Endothelial cell of umbilical vein (primary cell): ENCODE results near the gene DIPK1C. TPM values are rescaled to one million over a fixed set of nuclear protein-coding genes. Genes with fewer than 3 reads are reported as not detected.

Source experiments
- BruUV-seq: library from RNA; stranded (reverse); fragments of 400-500 nt; replicated peaks from 2 replicates; lab custom pipeline; 2021; lab: Mats Ljungman, UMichigan
- CTCF ChIA-PET: fragments of 300-600, 350-600 bp; sonication (Branson Sonifier 250); formaldehyde crosslinking; loops from one replicate; lab custom pipeline; 2021; ENCODE audit warnings: antibody characterized with exemption, inconsistent platforms; lab: Charles Lee
- POLR2A ChIA-PET: fragments of 300-600, 350-600 bp; sonication (Branson Sonifier 250); formaldehyde crosslinking; loops from one replicate; lab custom pipeline; 2021; ENCODE audit warnings: antibody characterized with exemption, inconsistent platforms; lab: Charles Lee
- DNase-seq: peaks from one replicate; pipeline ENCODE4 v3.0.0-alpha.2; 2011; ENCODE audit warnings: low read depth, low spot score
- FAIRE-seq: peaks from 2 replicates; lab custom pipeline; 2011; peaks lifted over from hg19 to GRCh38; lab: Jason Lieb, UNC
- H2AFZ ChIP-seq: 2 replicates; pipeline ENCODE4 v1.6.0; 2012; ENCODE audit warnings: low read depth, low read length, control low read depth, inconsistent platforms
- H3K27ac ChIP-seq: 2 replicates; pipeline ENCODE4 v1.5.1; 2011; ENCODE audit warnings: low read depth, mild to moderate bottlenecking, control low read depth, low read length, moderate library complexity; ENCODE audit not compliant: insufficient read depth
- H3K27me3 ChIP-seq, 2 experiments: 2 replicates each; pipeline versions ENCODE4 v1.6.0 to v1.6.1; 2011; ENCODE audit warnings: low read length in 2 of 2, mixed read lengths in 1 of 2; ENCODE audit not compliant: control insufficient read depth in 2 of 2, insufficient read depth in 2 of 2
- H3K36me3 ChIP-seq, 2 experiments: 2 replicates in 1 of 2; 3 replicates in 1 of 2; pipeline ENCODE4 v1.5.1; 2011; ENCODE audit warnings: low read length in 2 of 2, mild to moderate bottlenecking in 1 of 2, moderate library complexity in 1 of 2; ENCODE audit not compliant: control insufficient read depth in 2 of 2, insufficient read depth in 2 of 2; ENCODE audit errors: extremely low read depth in 1 of 2
- H3K4me1 ChIP-seq: 3 replicates; pipeline ENCODE4 v1.5.1; 2011; ENCODE audit warnings: mild to moderate bottlenecking, low read length; ENCODE audit not compliant: control insufficient read depth, insufficient read depth; ENCODE audit errors: extremely low read depth
- H3K4me2 ChIP-seq: 2 replicates; pipeline ENCODE4 v1.6.1; 2011; ENCODE audit warnings: low read length, control low read depth, mixed read lengths; ENCODE audit not compliant: insufficient read depth
- H3K4me3 ChIP-seq, 3 experiments: fragments of 200-600 bp in 1 of 3; sonication (generic), shearing (Covaris generic) in 1 of 3; replicated peaks in 1 of 3; 2 replicates each; pipeline ENCODE4 v1.5.1; 2011 to 2016; ENCODE audit warnings: control low read depth in 3 of 3, low read length in 3 of 3, mild to moderate bottlenecking in 2 of 3, inconsistent platforms in 1 of 3, low read depth in 1 of 3, moderate library complexity in 1 of 3; ENCODE audit not compliant: insufficient read depth in 1 of 3
- H3K79me2 ChIP-seq: 2 replicates; pipeline ENCODE4 v1.6.0; 2012; ENCODE audit warnings: low read length, inconsistent platforms; ENCODE audit not compliant: control insufficient read depth, insufficient read depth
- H3K9ac ChIP-seq: replicated peaks from 2 replicates; pipeline ENCODE3; 2011; ENCODE audit warnings: low read length, control low read depth; ENCODE audit not compliant: insufficient read depth; ENCODE audit errors: extremely low read depth
- H3K9me1 ChIP-seq: replicated peaks from 3 replicates; pipeline ENCODE4 v1.6.0; 2011; ENCODE audit warnings: mild to moderate bottlenecking, low read length; ENCODE audit not compliant: control insufficient read depth, insufficient read depth; ENCODE audit errors: extremely low read depth
- H3K9me3 ChIP-seq: replicated peaks from 2 replicates; pipeline ENCODE4 v1.5.1; 2012; ENCODE audit warnings: low read length, inconsistent platforms; ENCODE audit not compliant: control insufficient read depth, insufficient read depth
- H4K20me1 ChIP-seq: replicated peaks from 2 replicates; pipeline ENCODE3; 2011; ENCODE audit warnings: mild to moderate bottlenecking, low read length; ENCODE audit not compliant: control insufficient read depth, insufficient read depth; ENCODE audit errors: extremely low read depth
- EZH2 ChIP-seq: IDR thresholded peaks from 2 replicates; pipeline ENCODE4 v1.6.1; 2012; ENCODE audit warnings: borderline replicate concordance, low read depth, mild to moderate bottlenecking, moderate library complexity, low read length, inconsistent platforms; ENCODE audit not compliant: severe bottlenecking
- FOS ChIP-seq: IDR thresholded peaks from 2 replicates; pipeline ENCODE4 v1.6.1; 2011; ENCODE audit warnings: mild to moderate bottlenecking, low read length, moderate library complexity, borderline replicate concordance; ENCODE audit not compliant: insufficient read depth
- GATA2 ChIP-seq: IDR thresholded peaks from 2 replicates; pipeline ENCODE4 v1.7.0; 2011; ENCODE audit warnings: low read depth, mild to moderate bottlenecking, moderate library complexity, mixed read lengths, low read length; ENCODE audit not compliant: insufficient read length, insufficient read depth
- JUN ChIP-seq: IDR thresholded peaks from 2 replicates; pipeline ENCODE4 v1.6.1; 2011; ENCODE audit warnings: borderline replicate concordance, low read depth; ENCODE audit not compliant: insufficient read length, insufficient read depth
- MYC ChIP-seq: IDR thresholded peaks from one replicate; pipeline ENCODE4 v1.6.1; 2011; ENCODE audit warnings: mild to moderate bottlenecking, low read depth, low read length
- POLR2AphosphoS5 ChIP-seq: IDR thresholded peaks from 2 replicates; pipeline ENCODE4 v1.6.1; 2012; ENCODE audit warnings: low read depth, mild to moderate bottlenecking, control low read depth, low read length, moderate library complexity; ENCODE audit not compliant: insufficient read depth
- dilution Hi-C: fragments of 300-500 bp; cut with MboI; formaldehyde crosslinking; loops from one replicate; pipeline ENCODE4 v1.15.0; 2019; ENCODE audit warnings: low sequenced_read_pairs; ENCODE audit not compliant: extremely low pct_ligation_motif_present
- intact Hi-C: fragments of 100-400 bp; cut with micrococcal nuclease; formaldehyde crosslinking; loops from one replicate; pipeline ENCODE4 v1.10.0; 2022
- polyA plus RNA-seq, 4 experiments: library from polyadenylated mRNA; depleted of rRNA in 3 of 4; stranded (reverse) in 3 of 4; unstranded in 1 of 4; fragments of >200 nt; gene quantifications; 2 replicates each; pipeline versions ENCODE4 v1.2.1 to v1.2.3, GENCODE V29; 2011 to 2012; ENCODE audit warnings: missing spikeins in 1 of 4
- total RNA-seq: library from RNA; stranded (reverse); gene quantifications from 2 replicates; pipeline ENCODE4 v1.2.3, GENCODE V29; 2021
- TF ChIP-seq, protein P1 (sequence below), 2 donors: IDR thresholded peaks; 1 replicate in 1 of 2; 2 replicates in 1 of 2; pipeline ENCODE4 v1.5.1; 2011; ENCODE audit warnings: low read length in 2 of 2, mild to moderate bottlenecking in 2 of 2, moderate library complexity in 2 of 2, control low read depth in 1 of 2, inconsistent platforms in 1 of 2, low read depth in 1 of 2; ENCODE audit not compliant: insufficient read depth in 1 of 2; ENCODE audit errors: extremely low read depth in 1 of 2
- TF ChIP-seq, protein P2 (sequence below): IDR thresholded peaks from 2 replicates; pipeline ENCODE4 v1.6.1; 2011; ENCODE audit not compliant: insufficient read depth, insufficient read length

DIPK1C gene
- total and polyA plus RNA-seq, 2 donors (not counting 3 experiments of a cell fraction or from before 2014, with no cell fraction given), result not detected

DNA sequence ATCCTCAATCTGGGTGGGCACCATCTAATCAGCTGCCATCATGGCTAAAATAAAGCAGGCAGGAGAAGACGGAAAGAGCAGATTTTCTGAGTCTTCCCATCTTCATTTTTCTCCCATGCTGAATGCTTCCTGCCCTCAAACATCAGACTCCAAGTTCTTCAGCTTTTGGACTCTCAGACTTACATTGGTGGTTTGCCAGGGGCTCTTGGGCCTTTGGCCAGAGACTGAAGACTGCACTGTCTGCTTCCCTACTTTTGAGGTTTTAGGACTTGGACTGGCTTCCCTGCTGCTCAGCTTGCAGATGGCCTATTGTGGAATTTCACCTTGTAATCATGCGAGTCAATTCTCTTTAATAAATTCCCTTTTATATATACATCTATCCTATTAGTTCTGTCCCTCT is 36.6 kb downstream of the DIPK1C start:
- H3K4me1 ChIP-seq, result no peaks in the 10 kb centered on the region
- no peaks in the 10 kb centered on the region for H3K27me3 ChIP-seq
- H3K9me1 ChIP-seq, result no peaks in the 10 kb centered on the region
- no peaks in the 10 kb centered on the region for H3K36me3 ChIP-seq
- no TSS peak for BruUV-seq
- no peaks in the 10 kb centered on the region for H3K79me2 ChIP-seq
- ChIA-PET CTCF (no interaction called here), POLR2A (no interaction called here)
- intact Hi-C loops (no loop called here), dilution Hi-C loops (no loop called here)
- H3K9ac ChIP-seq, result no peak overlapping the region
- H2AFZ ChIP-seq, result no peak overlapping the region
- DNase-seq (no peak), FAIRE-seq (no peak)
- no peak overlapping the region for H3K27ac ChIP-seq
- no peak overlapping the region for H3K4me2 ChIP-seq
- no peaks in the 10 kb centered on the region for H4K20me1 ChIP-seq
- H3K4me3 ChIP-seq, result no peak overlapping the region
- TF ChIP-seq, protein P1, sequence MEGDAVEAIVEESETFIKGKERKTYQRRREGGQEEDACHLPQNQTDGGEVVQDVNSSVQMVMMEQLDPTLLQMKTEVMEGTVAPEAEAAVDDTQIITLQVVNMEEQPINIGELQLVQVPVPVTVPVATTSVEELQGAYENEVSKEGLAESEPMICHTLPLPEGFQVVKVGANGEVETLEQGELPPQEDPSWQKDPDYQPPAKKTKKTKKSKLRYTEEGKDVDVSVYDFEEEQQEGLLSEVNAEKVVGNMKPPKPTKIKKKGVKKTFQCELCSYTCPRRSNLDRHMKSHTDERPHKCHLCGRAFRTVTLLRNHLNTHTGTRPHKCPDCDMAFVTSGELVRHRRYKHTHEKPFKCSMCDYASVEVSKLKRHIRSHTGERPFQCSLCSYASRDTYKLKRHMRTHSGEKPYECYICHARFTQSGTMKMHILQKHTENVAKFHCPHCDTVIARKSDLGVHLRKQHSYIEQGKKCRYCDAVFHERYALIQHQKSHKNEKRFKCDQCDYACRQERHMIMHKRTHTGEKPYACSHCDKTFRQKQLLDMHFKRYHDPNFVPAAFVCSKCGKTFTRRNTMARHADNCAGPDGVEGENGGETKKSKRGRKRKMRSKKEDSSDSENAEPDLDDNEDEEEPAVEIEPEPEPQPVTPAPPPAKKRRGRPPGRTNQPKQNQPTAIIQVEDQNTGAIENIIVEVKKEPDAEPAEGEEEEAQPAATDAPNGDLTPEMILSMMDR (IDR thresholded peaks at IDR 0.05; ENCODE audit: extremely low read depth in 1 of 2, insufficient read depth in 1 of 2, low read depth in 1 of 2, low read length in 2 of 2), result no peak
- TF ChIP-seq, protein P2, sequence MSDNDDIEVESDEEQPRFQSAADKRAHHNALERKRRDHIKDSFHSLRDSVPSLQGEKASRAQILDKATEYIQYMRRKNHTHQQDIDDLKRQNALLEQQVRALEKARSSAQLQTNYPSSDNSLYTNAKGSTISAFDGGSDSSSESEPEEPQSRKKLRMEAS, result no peak
- TF ChIP-seq POLR2AphosphoS5 (no peak), JUN (no peak), GATA2 (no peak), MYC (no peak), EZH2 (no peak), FOS (no peak)
- no peaks in the 10 kb centered on the region for H3K9me3 ChIP-seq
